ENCODE measurements around the gene CCDC117.

GRCh38 chr22:28808716-28809355 lies 36.3 kb downstream of the CCDC117 start:
- TF ChIP-seq CTCF (IDR thresholded peaks at IDR 0.05) (no peak), EP300 (IDR thresholded peaks at IDR 0.05) (no peak)
